Lower leg skin (tissue), 3 donors: ENCODE measurements around the gene FAM8A1.

Source experiments
- POLR2A ChIP-seq, 2 donors: fragments of 450-650 bp; IDR thresholded peaks; one replicate each; pipeline ENCODE4 v1.6.1; 2016 to 2017; ENCODE audit warnings: antibody characterized with exemption in 2 of 2, mild to moderate bottlenecking in 1 of 2, moderate library complexity in 1 of 2
- TF ChIP-seq, protein P1 (sequence below), 3 donors: fragments of 450-650 bp; IDR thresholded peaks; one replicate each; pipeline ENCODE4 v1.5.1; 2016; ENCODE audit warnings: antibody characterized with exemption in 3 of 3, mild to moderate bottlenecking in 3 of 3, moderate library complexity in 2 of 3

DNA sequence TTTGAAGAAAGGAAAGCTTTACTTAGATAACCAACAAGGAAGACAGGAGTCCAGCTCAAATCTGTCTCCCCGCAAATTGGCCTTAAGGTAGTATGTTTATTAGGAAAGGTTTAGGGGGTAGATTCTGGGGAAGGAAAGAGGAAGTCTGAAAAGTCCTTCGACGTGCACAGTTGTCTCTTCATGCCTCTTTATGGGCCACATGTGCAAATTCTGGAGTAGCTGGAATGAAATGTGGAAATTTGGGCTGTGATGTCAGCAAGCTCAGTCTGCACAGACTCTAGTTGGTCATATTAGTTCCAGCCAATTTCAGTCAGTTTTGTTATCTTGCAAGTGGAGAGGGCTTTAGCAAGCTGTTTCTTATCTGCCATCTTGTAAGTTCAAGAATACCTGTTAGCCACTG is 56.5 kb downstream of the FAM8A1 start:
- TF ChIP-seq, protein P1, sequence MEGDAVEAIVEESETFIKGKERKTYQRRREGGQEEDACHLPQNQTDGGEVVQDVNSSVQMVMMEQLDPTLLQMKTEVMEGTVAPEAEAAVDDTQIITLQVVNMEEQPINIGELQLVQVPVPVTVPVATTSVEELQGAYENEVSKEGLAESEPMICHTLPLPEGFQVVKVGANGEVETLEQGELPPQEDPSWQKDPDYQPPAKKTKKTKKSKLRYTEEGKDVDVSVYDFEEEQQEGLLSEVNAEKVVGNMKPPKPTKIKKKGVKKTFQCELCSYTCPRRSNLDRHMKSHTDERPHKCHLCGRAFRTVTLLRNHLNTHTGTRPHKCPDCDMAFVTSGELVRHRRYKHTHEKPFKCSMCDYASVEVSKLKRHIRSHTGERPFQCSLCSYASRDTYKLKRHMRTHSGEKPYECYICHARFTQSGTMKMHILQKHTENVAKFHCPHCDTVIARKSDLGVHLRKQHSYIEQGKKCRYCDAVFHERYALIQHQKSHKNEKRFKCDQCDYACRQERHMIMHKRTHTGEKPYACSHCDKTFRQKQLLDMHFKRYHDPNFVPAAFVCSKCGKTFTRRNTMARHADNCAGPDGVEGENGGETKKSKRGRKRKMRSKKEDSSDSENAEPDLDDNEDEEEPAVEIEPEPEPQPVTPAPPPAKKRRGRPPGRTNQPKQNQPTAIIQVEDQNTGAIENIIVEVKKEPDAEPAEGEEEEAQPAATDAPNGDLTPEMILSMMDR (IDR thresholded peaks at IDR 0.05): no peak
- no peak for TF ChIP-seq POLR2A (IDR thresholded peaks at IDR 0.05)
